ENCODE results near the gene PAM. TPM values are rescaled to one million over a fixed set of nuclear protein-coding genes. Genes with fewer than 3 reads are reported as not detected.

Gene PAM
- total and polyA plus RNA-seq, 2 of the 13 experiments (the other 11 are each of a cell fraction or from before 2014, with no cell fraction given), result 20.2 to 79.1 TPM

DNA sequence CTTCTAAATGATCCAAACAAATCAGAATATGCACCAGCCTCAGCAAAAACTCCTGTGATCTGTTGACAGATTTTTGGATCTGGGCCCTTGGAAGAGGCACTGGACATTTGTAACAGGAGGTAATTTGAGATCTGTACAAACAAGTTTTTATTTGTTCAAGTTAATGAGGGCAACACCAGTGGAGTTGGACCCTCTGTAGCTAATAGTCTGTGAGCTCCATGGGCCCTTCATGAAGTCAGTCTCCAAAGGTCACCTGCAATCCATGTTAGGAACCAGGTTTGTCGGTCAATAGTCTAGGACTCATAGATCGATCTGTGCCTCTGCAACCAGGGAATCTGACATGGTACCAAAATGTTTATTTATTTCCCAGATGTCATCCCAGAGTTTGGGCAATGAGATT is 40.9 kb downstream of the PAM start (continued):
- TF ChIP-seq TEAD3 (CRISPR knock-in tag; optimal IDR thresholded peaks at IDR 0.05; ENCODE audit: borderline replicate concordance) (peak; percentile 47), LCORL (IDR thresholded peaks at IDR 0.05) (0 out of 2 replicates have a peak, but pooled peaks have one; percentile 13), LCORL (CRISPR knock-in tag; IDR thresholded peaks at IDR 0.05) (peak; percentile 89), PHF21A (CRISPR knock-in tag; IDR thresholded peaks at IDR 0.05) (peak; percentile 56; the same call in 1 of the 2 replicates), HHEX (CRISPR knock-in tag; IDR thresholded peaks at IDR 0.05) (peak; percentile 49), ZNF414 (CRISPR knock-in tag; IDR thresholded peaks at IDR 0.05) (0 out of 2 replicates have a peak, but pooled peaks have one; percentile 38), ZNF317 (CRISPR knock-in tag; IDR thresholded peaks at IDR 0.05) (0 out of 2 replicates have a peak, but pooled peaks have one; percentile 36), TAF1 (CRISPR knock-in tag; IDR thresholded peaks at IDR 0.05) (no peak), FOXA3 (CRISPR knock-in tag; IDR thresholded peaks at IDR 0.05) (peak; percentile 59), TBX3 (IDR thresholded peaks at IDR 0.05; ENCODE audit: borderline replicate concordance) (peak; percentile 81; the same call in 1 of the 2 replicates), NR2F1 (CRISPR knock-in tag; IDR thresholded peaks at IDR 0.05) (peak in 1 of 2 experiments; percentile 55; a peak in 2 of 4 replicates), RARA (CRISPR knock-in tag; IDR thresholded peaks at IDR 0.05) (peak; percentile 78), ZNF879 (CRISPR knock-in tag; IDR thresholded peaks at IDR 0.05) (no peak), SOX6 (IDR thresholded peaks at IDR 0.05) (no peak), SOX6 (CRISPR knock-in tag; IDR thresholded peaks at IDR 0.05) (peak; percentile 87), RNF2 (conservative IDR thresholded peaks at IDR 0.05; ENCODE audit: low read depth) (no peak), ZSCAN9 (CRISPR knock-in tag; IDR thresholded peaks at IDR 0.05; ENCODE audit: borderline replicate concordance) (no peak), SOX5 (CRISPR knock-in tag; IDR thresholded peaks at IDR 0.05; ENCODE audit: borderline replicate concordance) (peak; percentile 27; the same call in 1 of the 2 replicates), ZNF549 (CRISPR knock-in tag; IDR thresholded peaks at IDR 0.05) (peak; percentile 49; the same call in 1 of the 2 replicates), NR2F6 (IDR thresholded peaks at IDR 0.05) (peak; percentile 69), NR2F6 (CRISPR knock-in tag; IDR thresholded peaks at IDR 0.05) (no peak), SRF (IDR thresholded peaks at IDR 0.05; ENCODE audit: low read depth, low read length) (0 out of 2 replicates have a peak, but pooled peaks have one; percentile 4), MZF1 (CRISPR knock-in tag; IDR thresholded peaks at IDR 0.05; ENCODE audit: borderline replicate concordance) (no peak)
- TF ChIP-seq, protein P1, sequence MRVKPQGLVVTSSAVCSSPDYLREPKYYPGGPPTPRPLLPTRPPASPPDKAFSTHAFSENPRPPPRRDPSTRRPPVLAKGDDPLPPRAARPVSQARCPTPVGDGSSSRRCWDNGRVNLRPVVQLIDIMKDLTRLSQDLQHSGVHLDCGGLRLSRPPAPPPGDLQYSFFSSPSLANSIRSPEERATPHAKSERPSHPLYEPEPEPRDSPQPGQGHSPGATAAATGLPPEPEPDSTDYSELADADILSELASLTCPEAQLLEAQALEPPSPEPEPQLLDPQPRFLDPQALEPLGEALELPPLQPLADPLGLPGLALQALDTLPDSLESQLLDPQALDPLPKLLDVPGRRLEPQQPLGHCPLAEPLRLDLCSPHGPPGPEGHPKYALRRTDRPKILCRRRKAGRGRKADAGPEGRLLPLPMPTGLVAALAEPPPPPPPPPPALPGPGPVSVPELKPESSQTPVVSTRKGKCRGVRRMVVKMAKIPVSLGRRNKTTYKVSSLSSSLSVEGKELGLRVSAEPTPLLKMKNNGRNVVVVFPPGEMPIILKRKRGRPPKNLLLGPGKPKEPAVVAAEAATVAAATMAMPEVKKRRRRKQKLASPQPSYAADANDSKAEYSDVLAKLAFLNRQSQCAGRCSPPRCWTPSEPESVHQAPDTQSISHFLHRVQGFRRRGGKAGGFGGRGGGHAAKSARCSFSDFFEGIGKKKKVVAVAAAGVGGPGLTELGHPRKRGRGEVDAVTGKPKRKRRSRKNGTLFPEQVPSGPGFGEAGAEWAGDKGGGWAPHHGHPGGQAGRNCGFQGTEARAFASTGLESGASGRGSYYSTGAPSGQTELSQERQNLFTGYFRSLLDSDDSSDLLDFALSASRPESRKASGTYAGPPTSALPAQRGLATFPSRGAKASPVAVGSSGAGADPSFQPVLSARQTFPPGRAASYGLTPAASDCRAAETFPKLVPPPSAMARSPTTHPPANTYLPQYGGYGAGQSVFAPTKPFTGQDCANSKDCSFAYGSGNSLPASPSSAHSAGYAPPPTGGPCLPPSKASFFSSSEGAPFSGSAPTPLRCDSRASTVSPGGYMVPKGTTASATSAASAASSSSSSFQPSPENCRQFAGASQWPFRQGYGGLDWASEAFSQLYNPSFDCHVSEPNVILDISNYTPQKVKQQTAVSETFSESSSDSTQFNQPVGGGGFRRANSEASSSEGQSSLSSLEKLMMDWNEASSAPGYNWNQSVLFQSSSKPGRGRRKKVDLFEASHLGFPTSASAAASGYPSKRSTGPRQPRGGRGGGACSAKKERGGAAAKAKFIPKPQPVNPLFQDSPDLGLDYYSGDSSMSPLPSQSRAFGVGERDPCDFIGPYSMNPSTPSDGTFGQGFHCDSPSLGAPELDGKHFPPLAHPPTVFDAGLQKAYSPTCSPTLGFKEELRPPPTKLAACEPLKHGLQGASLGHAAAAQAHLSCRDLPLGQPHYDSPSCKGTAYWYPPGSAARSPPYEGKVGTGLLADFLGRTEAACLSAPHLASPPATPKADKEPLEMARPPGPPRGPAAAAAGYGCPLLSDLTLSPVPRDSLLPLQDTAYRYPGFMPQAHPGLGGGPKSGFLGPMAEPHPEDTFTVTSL (CRISPR knock-in tag; IDR thresholded peaks at IDR 0.05; ENCODE audit: borderline replicate concordance), result peak; percentile 89
- TF ChIP-seq, protein P2, sequence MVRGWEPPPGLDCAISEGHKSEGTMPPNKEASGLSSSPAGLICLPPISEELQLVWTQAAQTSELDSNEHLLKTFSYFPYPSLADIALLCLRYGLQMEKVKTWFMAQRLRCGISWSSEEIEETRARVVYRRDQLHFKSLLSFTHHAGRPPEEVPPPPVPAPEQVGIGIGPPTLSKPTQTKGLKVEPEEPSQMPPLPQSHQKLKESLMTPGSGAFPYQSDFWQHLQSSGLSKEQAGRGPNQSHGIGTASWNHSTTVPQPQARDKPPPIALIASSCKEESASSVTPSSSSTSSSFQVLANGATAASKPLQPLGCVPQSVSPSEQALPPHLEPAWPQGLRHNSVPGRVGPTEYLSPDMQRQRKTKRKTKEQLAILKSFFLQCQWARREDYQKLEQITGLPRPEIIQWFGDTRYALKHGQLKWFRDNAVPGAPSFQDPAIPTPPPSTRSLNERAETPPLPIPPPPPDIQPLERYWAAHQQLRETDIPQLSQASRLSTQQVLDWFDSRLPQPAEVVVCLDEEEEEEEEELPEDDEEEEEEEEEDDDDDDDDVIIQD (CRISPR knock-in tag; IDR thresholded peaks at IDR 0.05; ENCODE audit: low read depth), result peak; percentile 26; the same call in 1 of the 2 replicates
